Measurements from ENCODE around the gene RNPEPL1. TPM values are rescaled to one million over a fixed set of nuclear protein-coding genes. Genes with fewer than 3 reads are reported as not detected.

RNPEPL1 gene
- total and polyA plus RNA-seq, 2 experiments from 2014 or later: 6.0 to 21.0 TPM

- Histone ChIP-seq H3K4me2 (no peak overlapping the region), H3K27me3 (ENCODE audit: insufficient read depth) (peaks cover 29% of the 10 kb centered on the region), H3K79me2 (replicated peaks; ENCODE audit: insufficient read depth) (peaks cover 9% of the 10 kb centered on the region; the same call in 1 of the 2 replicates), H3K27ac (ENCODE audit: low read depth) (no peak overlapping the region), H2AFZ (no peak overlapping the region), H4K20me1 (replicated peaks; ENCODE audit: insufficient read depth) (no peaks in the 10 kb centered on the region), H3K36me3 (ENCODE audit: insufficient read depth) (no peaks in the 10 kb centered on the region), H3K4me3 (no peak overlapping the region), H3F3A (replicated peaks; ENCODE audit: low read depth) (peaks cover 10% of the 10 kb centered on the region; the same call in 1 of the 2 replicates), H3K4me1 (ENCODE audit: insufficient read depth) (peaks cover 15% of the 10 kb centered on the region), H3K9me2 (ENCODE audit: insufficient read depth) (peaks cover 6% of the 10 kb centered on the region; the same call in 1 of the 2 replicates)
- Mint-ChIP-seq H3K36me3 (ENCODE audit: low read depth) (peaks cover 5% of the 10 kb centered on the region; the same call in 1 of the 3 replicates), H3K27ac (no peak overlapping the region), H3K4me1 (peaks cover 35% of the 10 kb centered on the region), H3K9me3 (no peaks in the 10 kb centered on the region; the same call in 2 of the 3 replicates), H3K27me3 (ENCODE audit: insufficient read depth, low read depth, poor library complexity) (peaks cover 32% of the 10 kb centered on the region), H3K4me3 (no peak overlapping the region; the same call in 2 of the 3 replicates)
- ATAC-seq (no peak), DNase-seq (ENCODE audit: low spot score) (no peak)
- no peak for TF ChIP-seq POLR2AphosphoS5 (IDR thresholded peaks at IDR 0.05; ENCODE audit: low read depth)
- TF ChIP-seq CREB1 (CRISPR knock-in tag; IDR thresholded peaks at IDR 0.05; ENCODE audit: low read depth): no peak
- no peak for TF ChIP-seq EZH2 (IDR thresholded peaks at IDR 0.05; ENCODE audit: low read depth, unreplicated experiment)
Observed at GRCh38 chr2:240563951-240564560, 4.2 kb upstream of the RNPEPL1 start.

DNA sequence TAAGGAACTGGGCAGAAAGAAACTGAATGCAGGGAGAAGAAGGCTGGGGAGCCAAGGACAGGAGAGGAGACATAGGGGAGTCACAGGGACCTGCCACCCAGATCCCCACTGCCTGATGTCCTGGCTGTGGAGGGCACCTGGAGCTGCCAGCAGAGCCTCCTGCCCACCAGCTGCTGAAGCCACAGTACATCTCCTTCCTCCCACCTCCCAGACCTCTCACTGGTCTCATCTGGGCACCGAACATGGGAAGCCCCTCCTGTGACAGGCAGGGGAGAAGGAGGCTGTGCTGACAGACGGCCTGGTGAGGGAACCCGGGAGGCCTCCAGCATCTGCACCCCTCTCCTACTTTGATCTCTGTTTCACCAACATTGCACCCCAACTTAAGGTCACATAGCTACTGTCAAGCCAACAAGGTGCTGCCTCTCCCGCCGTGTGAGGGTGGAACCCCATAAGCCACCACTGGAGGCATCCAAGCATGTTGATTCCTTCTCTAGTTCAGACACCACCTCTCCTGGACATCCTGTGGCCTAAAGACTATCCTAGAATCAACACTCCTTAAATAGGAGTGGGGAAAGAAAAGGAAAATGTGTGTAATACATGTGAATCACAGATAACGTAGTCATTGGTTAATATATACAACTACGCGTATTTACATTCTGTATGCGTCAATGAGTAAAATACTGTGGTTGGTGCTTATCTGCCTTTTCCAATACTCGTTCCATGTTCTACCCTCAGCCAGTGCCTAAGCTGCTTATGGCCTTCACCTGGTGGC lies 3.5 kb upstream of the RNPEPL1 start:
- peaks cover 6% of the 10 kb centered on the region; the same call in 1 of the 2 replicates for H3K9me2 ChIP-seq (ENCODE audit: insufficient read depth)
- Mint-ChIP-seq H3K36me3 (ENCODE audit: low read depth) (peaks cover 5% of the 10 kb centered on the region; the same call in 1 of the 3 replicates), H3K27me3 (ENCODE audit: insufficient read depth, low read depth, poor library complexity) (peaks cover 32% of the 10 kb centered on the region), H3K4me1 (peaks cover 34% of the 10 kb centered on the region), H3K9me3 (no peaks in the 10 kb centered on the region; the same call in 2 of the 3 replicates), H3K27ac (no peak overlapping the region), H3K4me3 (no peak overlapping the region)
- no peak overlapping the region for H2AFZ ChIP-seq
- H3K4me2 ChIP-seq: no peak overlapping the region
- H3K4me1 ChIP-seq (ENCODE audit: insufficient read depth): peaks cover 15% of the 10 kb centered on the region
- DNase-seq (ENCODE audit: low spot score): no peak
- H3K4me3 ChIP-seq: no peak overlapping the region
- no peak for ATAC-seq
- H3K27ac ChIP-seq (ENCODE audit: low read depth): no peak overlapping the region
- H3K36me3 ChIP-seq (ENCODE audit: insufficient read depth): no peaks in the 10 kb centered on the region
- H4K20me1 ChIP-seq (replicated peaks; ENCODE audit: insufficient read depth): no peaks in the 10 kb centered on the region
- peaks cover 7% of the 10 kb centered on the region; the same call in 1 of the 2 replicates for H3F3A ChIP-seq (replicated peaks; ENCODE audit: low read depth)
- H3K79me2 ChIP-seq (replicated peaks; ENCODE audit: insufficient read depth): peaks cover 2% of the 10 kb centered on the region; the same call in 1 of the 2 replicates
- H3K27me3 ChIP-seq (ENCODE audit: insufficient read depth): peaks cover 29% of the 10 kb centered on the region
- no peak for TF ChIP-seq ZNF331 (CRISPR knock-in tag; IDR thresholded peaks at IDR 0.05; ENCODE audit: low read depth)
- no peak for TF ChIP-seq STAT1 (IDR thresholded peaks at IDR 0.05; ENCODE audit: unreplicated experiment)
- TF ChIP-seq POLR2AphosphoS5 (IDR thresholded peaks at IDR 0.05; ENCODE audit: low read depth): no peak
- no peak for TF ChIP-seq REST (IDR thresholded peaks at IDR 0.05; ENCODE audit: unreplicated experiment)
- no peak for TF ChIP-seq EZH2 (IDR thresholded peaks at IDR 0.05; ENCODE audit: low read depth, unreplicated experiment)
- TF ChIP-seq CTCF (conservative IDR thresholded peaks at IDR 0.05; ENCODE audit: low read depth in 2 of 2): no peak
- TF ChIP-seq ETS1 (IDR thresholded peaks at IDR 0.05): no peak
- no peak for TF ChIP-seq CREB1 (CRISPR knock-in tag; IDR thresholded peaks at IDR 0.05; ENCODE audit: low read depth)
